ENCODE results near the gene TUFM. TPM values are rescaled to one million over a fixed set of nuclear protein-coding genes. Genes with fewer than 3 reads are reported as not detected.

TUFM gene
- total RNA-seq (100 to 1,000 TPM in 4 of 7 donors, 10 to 100 TPM in 3; 75.7 to 123 (median 105) TPM), polyA plus RNA-seq (100 to 1,000 TPM; 106 to 117 TPM)
- long read RNA-seq, donor 1, transcript TUFM-201 (10 exons, 2,071 nt) = major isoform, 2,278 of 2,468 reads
- long read RNA-seq, donor 1, partial matches to known transcripts = 48 of 2,468 reads
- long read RNA-seq, donor 1, other reads (novel, unspliced or antisense) = 141 of 2,468 reads
- long read RNA-seq, donor 2, transcript TUFM-201 (10 exons, 2,071 nt) = major isoform, 75 of 79 reads
- long read RNA-seq, donor 2, partial matches to known transcripts = 0 of 79 reads
- long read RNA-seq, donor 2, other reads (novel, unspliced or antisense) = 0 of 79 reads
- long read RNA-seq, donor 3, transcript TUFM-201 (10 exons, 2,071 nt) = major isoform, 205 of 251 reads
- long read RNA-seq, donor 3, partial matches to known transcripts = 16 of 251 reads
- long read RNA-seq, donor 3, other reads (novel, unspliced or antisense) = 30 of 251 reads

DNA sequence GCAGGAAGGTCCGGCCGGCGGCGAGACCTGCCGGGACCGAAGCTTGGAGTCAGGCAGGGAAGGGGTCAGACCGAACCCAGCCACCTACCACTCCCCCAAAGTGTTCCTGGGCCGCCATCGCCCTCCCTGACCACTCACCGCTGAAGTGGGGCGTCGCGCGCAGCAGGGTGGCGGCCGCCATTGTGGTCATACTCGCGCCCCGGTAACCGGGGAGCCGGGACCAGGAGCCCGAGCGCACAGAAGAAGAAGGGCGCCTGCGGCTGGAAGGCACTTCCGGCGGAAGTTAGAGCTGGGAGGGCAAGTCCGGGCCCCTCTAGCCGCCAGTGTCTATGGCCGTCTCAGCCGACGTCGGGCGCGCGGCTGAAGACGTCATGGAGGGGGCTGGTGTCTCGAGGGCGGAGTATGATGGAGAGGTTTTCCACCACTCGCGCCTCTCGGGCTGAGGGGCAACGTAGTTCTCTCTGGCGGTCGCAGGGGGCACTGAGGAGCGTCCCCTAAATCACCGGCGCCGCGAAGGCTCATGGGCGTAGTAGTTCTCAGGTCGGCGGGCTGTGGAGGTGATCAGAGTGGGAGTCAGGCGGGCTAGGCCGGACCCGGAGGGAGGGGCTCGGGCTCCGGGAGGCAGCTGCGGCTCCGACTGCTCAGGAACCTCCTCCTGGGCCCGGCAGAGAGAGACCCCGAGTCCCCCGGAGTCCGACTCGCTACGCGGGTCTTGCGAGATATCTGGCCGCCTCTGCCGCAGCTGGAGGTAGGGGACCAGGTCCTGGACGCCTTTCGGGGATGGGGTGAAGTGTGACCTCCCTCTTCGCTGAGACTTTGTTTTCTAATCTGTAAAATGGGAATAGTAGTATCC lies at the start of gene TUFM:
Gene TUFM (minus strand): TSS at position 269 of the 853 bp plus-strand sequence. CDS start 79 bp downstream, at position 190.
- peak; percentile 97 to 98 (median 97) for DNase-seq
- no peaks in the 10 kb centered on the region for H3K36me3 ChIP-seq
- H3K27ac ChIP-seq = peak within 1 kb of the TSS; percentile 82 to 83
- peak within 1 kb of the TSS; percentile 99 for H3K4me3 ChIP-seq
- TF ChIP-seq, protein P1, sequence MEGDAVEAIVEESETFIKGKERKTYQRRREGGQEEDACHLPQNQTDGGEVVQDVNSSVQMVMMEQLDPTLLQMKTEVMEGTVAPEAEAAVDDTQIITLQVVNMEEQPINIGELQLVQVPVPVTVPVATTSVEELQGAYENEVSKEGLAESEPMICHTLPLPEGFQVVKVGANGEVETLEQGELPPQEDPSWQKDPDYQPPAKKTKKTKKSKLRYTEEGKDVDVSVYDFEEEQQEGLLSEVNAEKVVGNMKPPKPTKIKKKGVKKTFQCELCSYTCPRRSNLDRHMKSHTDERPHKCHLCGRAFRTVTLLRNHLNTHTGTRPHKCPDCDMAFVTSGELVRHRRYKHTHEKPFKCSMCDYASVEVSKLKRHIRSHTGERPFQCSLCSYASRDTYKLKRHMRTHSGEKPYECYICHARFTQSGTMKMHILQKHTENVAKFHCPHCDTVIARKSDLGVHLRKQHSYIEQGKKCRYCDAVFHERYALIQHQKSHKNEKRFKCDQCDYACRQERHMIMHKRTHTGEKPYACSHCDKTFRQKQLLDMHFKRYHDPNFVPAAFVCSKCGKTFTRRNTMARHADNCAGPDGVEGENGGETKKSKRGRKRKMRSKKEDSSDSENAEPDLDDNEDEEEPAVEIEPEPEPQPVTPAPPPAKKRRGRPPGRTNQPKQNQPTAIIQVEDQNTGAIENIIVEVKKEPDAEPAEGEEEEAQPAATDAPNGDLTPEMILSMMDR (IDR thresholded peaks at IDR 0.05) = peak; percentile 56 to 93 (median 82)
- TF ChIP-seq EP300 (IDR thresholded peaks at IDR 0.05) (no peak), POLR2A (IDR thresholded peaks at IDR 0.05) (peak; percentile 22)
- no peaks in the 10 kb centered on the region for H3K27me3 ChIP-seq
- 0 to 1% (median 0%) methylated on average over 61 to 73 of the region's 73 CpGs for WGBS, 3 donors
- no peaks in the 10 kb centered on the region for H3K9me3 ChIP-seq
- intact Hi-C loops (cut with DNase I) = loop anchor here in 2 of 4 donors (2.0 kb wide), 1 partner anchor 16 kb away; the partner anchor contains the start of gene SH2B1 (in 2 of the 2)
- H3K4me1 ChIP-seq (ENCODE audit: insufficient read depth) = peaks cover 2% of the 10 kb centered on the region

DNA sequence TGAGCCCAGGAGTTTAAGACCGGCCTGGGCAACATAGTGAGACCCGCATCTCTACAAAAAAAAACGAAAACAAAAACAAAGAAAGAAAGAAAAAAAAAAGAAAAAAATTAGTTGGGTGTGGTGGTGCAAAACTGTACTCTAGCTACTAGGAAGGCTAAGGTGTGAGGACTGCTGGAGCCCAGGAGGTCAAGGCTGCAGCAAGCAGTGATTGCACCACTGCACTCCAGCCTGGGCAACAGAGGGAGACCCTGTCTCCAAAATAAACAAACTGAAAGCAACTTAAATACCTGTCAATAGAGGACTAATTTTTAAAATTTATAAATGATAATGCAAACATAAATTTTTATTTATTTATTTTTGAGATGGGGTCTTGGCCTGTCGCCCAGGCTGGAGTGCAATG lies 49.5 kb upstream of the TUFM start:
- TF ChIP-seq POLR2A (IDR thresholded peaks at IDR 0.05) (no peak), EP300 (IDR thresholded peaks at IDR 0.05) (no peak)
- TF ChIP-seq, protein P1 (IDR thresholded peaks at IDR 0.05) = no peak
- no peaks in the 10 kb centered on the region for H3K9me3 ChIP-seq
- intact Hi-C loops (cut with DNase I) = no loop called here

DNA sequence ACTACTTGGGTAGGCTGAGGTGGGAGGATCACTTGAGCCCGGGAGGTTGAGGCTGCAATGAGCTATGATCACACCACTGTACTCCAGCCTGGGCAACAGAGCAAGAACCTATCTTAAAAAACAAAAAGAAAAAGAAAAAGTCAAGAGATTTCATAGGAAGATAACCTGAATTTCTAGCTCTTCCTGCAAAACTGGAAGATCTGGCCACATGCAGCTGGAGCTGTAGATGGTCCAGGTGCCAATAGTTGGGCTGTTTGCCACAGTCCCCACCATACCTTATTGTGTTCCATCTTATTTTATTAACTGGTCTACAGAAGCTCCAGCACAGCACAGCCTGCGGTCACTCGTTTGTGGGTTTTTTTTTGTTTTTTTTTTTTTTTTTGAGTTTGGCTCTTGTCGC lies 47.1 kb upstream of the TUFM start:
- 85 to 89% (median 86%) methylated on average over 4 of the region's 4 CpGs for WGBS, 3 donors
- no peak for DNase-seq
- no peaks in the 10 kb centered on the region for H3K27me3 ChIP-seq
- H3K9me3 ChIP-seq = no peaks in the 10 kb centered on the region
- H3K4me3 ChIP-seq = no peak overlapping the region
- H3K27ac ChIP-seq = no peak overlapping the region
- intact Hi-C loops (cut with DNase I) = no loop called here
- no peaks in the 10 kb centered on the region for H3K4me1 ChIP-seq (ENCODE audit: insufficient read depth)
- TF ChIP-seq POLR2A (IDR thresholded peaks at IDR 0.05) = no peak
- TF ChIP-seq EP300 (IDR thresholded peaks at IDR 0.05) = no peak
- TF ChIP-seq, protein P1 (IDR thresholded peaks at IDR 0.05) = no peak
- H3K36me3 ChIP-seq = no peaks in the 10 kb centered on the region

More for the DNA sequence above, 49.5 kb upstream of the TUFM start:
- no peaks in the 10 kb centered on the region for H3K27me3 ChIP-seq
- no peaks in the 10 kb centered on the region for H3K36me3 ChIP-seq
- 77 to 88% (median 84%) methylated on average over 4 of the region's 4 CpGs for WGBS, 3 donors
- no peak for DNase-seq
- no peaks in the 10 kb centered on the region for H3K4me1 ChIP-seq (ENCODE audit: insufficient read depth)
- no peak overlapping the region for H3K4me3 ChIP-seq
- no peak overlapping the region for H3K27ac ChIP-seq

Measured in ovary (tissue), 10 donors.